Measurements from ENCODE around the gene THRSP.
"Not testable (repeated sequence)": the region's sequence is repeated elsewhere in the genome, so short reads cannot be mapped to it uniquely, and the experiment has no call there.

Gene THRSP

GRCh38 chr11:78039391-78039918, 24.2 kb upstream of the THRSP start:
- no peak for DNase-seq (ENCODE audit: low read depth, low spot score)

GRCh38 chr11:78039919-78040671, 23.6 kb upstream of the THRSP start:
- no peak for DNase-seq (ENCODE audit: low read depth, low spot score)

- no peak for DNase-seq (ENCODE audit: low read depth, low spot score)
These were observed 22.8 kb upstream of the THRSP start for GRCh38 chr11:78040691-78041379.

- not testable (repeated sequence) for DNase-seq (ENCODE audit: low read depth, low spot score)
These were observed 22.3 kb upstream of the THRSP start for GRCh38 chr11:78041380-78041719.

- DNase-seq (ENCODE audit: low read depth, low spot score), result no peak
These were observed 21.7 kb upstream of the THRSP start for GRCh38 chr11:78041843-78042440.

GRCh38 chr11:78044706-78045105, 19.0 kb upstream of the THRSP start:
- DNase-seq (ENCODE audit: low read depth, low spot score), result no peak

GRCh38 chr11:78045851-78046485, 17.7 kb upstream of the THRSP start:
- peak; percentile 40 for DNase-seq (ENCODE audit: low read depth, low spot score)

GRCh38 chr11:78046486-78046854, 17.2 kb upstream of the THRSP start:
- no peak for DNase-seq (ENCODE audit: low read depth, low spot score)

- DNase-seq (ENCODE audit: low read depth, low spot score), result no peak
These were observed 15.1 kb upstream of the THRSP start for GRCh38 chr11:78048561-78048960.

GRCh38 chr11:78049348-78049747, 14.3 kb upstream of the THRSP start:
- no peak for DNase-seq (ENCODE audit: low read depth, low spot score)

- DNase-seq (ENCODE audit: low read depth, low spot score), result no peak
These were observed 12.5 kb upstream of the THRSP start for GRCh38 chr11:78050964-78051831.

GRCh38 chr11:78054971-78055370, 8.7 kb upstream of the THRSP start:
- DNase-seq (ENCODE audit: low read depth, low spot score), result no peak

- DNase-seq (ENCODE audit: low read depth, low spot score), result no peak
These were observed 7.6 kb upstream of the THRSP start for GRCh38 chr11:78056093-78056492.

GRCh38 chr11:78057462-78058055, 6.1 kb upstream of the THRSP start:
- DNase-seq (ENCODE audit: low read depth, low spot score), result no peak

GRCh38 chr11:78059749-78060328, 3.8 kb upstream of the THRSP start:
- not testable (repeated sequence) for DNase-seq (ENCODE audit: low read depth, low spot score)

- no peak for DNase-seq (ENCODE audit: low read depth, low spot score)
These were observed 3.1 kb upstream of the THRSP start for GRCh38 chr11:78060533-78060932.

GRCh38 chr11:78061088-78061920, 2.4 kb upstream of the THRSP start:
- no peak for DNase-seq (ENCODE audit: low read depth, low spot score)

GRCh38 chr11:78061921-78062311, 1.7 kb upstream of the THRSP start:
- no peak for DNase-seq (ENCODE audit: low read depth, low spot score)

- DNase-seq (ENCODE audit: low read depth, low spot score), result no peak
These were observed 990 bp upstream of the THRSP start for GRCh38 chr11:78062671-78063070.

GRCh38 chr11:78065203-78065602, 1.5 kb downstream of the THRSP start:
- DNase-seq (ENCODE audit: low read depth, low spot score), result no peak

All from brain pericyte (primary cell).